HG03196 (cell line): ENCODE measurements around the gene DVL3.

Experiments used
- ATAC-seq: cut with Tn5 transposase; IDR thresholded peaks from one replicate; pipeline ENCODE4 v1.9.1; 2021; ENCODE audit not compliant: unreplicated experiment

DVL3 gene

GRCh38 chr3:184176377-184177330 lies 21.5 kb downstream of the DVL3 start:
- no peak for ATAC-seq

- no peak for ATAC-seq
Measured at GRCh38 chr3:184177331-184177731, 22.2 kb downstream of the DVL3 start.

- ATAC-seq = no peak
Measured at GRCh38 chr3:184177767-184178306, 22.7 kb downstream of the DVL3 start.

GRCh38 chr3:184178521-184179138 lies 23.5 kb downstream of the DVL3 start:
- no peak for ATAC-seq

- no peak for ATAC-seq
Measured at GRCh38 chr3:184180165-184180564, 25.0 kb downstream of the DVL3 start.

GRCh38 chr3:184181596-184181995 lies 26.4 kb downstream of the DVL3 start:
- no peak for ATAC-seq

GRCh38 chr3:184183679-184184078 lies 28.5 kb downstream of the DVL3 start:
- ATAC-seq = no peak

- ATAC-seq = no peak
Measured at GRCh38 chr3:184184546-184185230, 29.5 kb downstream of the DVL3 start.

- peak; percentile 89 for ATAC-seq
Measured at GRCh38 chr3:184185461-184186183, 30.4 kb downstream of the DVL3 start.

- ATAC-seq = peak; percentile 15
Measured at GRCh38 chr3:184186184-184186901, 31.2 kb downstream of the DVL3 start, which contains the start of gene ABCF3. Gene ABCF3 (plus strand): TSS chr3:184186199. CDS start chr3:184186208, 9 bp downstream.

GRCh38 chr3:184186902-184187207 lies 31.7 kb downstream of the DVL3 start:
- no peak for ATAC-seq

- ATAC-seq = no peak
Measured at GRCh38 chr3:184188080-184188479, 32.9 kb downstream of the DVL3 start.

- no peak for ATAC-seq
Measured at GRCh38 chr3:184189421-184189820, 34.2 kb downstream of the DVL3 start.

GRCh38 chr3:184192889-184193288 lies 37.7 kb downstream of the DVL3 start:
- no peak for ATAC-seq

GRCh38 chr3:184193991-184194539 lies 38.9 kb downstream of the DVL3 start:
- ATAC-seq = no peak

GRCh38 chr3:184196536-184196935 lies 41.4 kb downstream of the DVL3 start:
- ATAC-seq = no peak

GRCh38 chr3:184198509-184198908 lies 43.3 kb downstream of the DVL3 start:
- no peak for ATAC-seq

GRCh38 chr3:184200825-184201224 lies 45.6 kb downstream of the DVL3 start:
- ATAC-seq = no peak

- ATAC-seq = no peak
Measured at GRCh38 chr3:184203526-184203925, 48.3 kb downstream of the DVL3 start.
